T-helper 17 cell (primary cell): ENCODE measurements around the gene ASCL1. TPM values are rescaled to one million over a fixed set of nuclear protein-coding genes. Genes with fewer than 3 reads are reported as not detected.
A peak's percentile ranks its signal among the peaks of the same experiment; 100 is the strongest.

Experiments used
- ATAC-seq: fragments of 150-1000 bp; cut with Tn5 transposase; 2 replicates; pipeline ENCODE4 v1.10.0; 2021; ENCODE audit warnings: mild to moderate bottlenecking, moderate library complexity
- DNase-seq, 3 donors: peaks; one replicate each; pipeline versions ENCODE4 v3.0.0 to v3.0.0-alpha.2; 2020 to 2021
- H3K9me3 ChIP-seq: one replicate; pipeline ENCODE4 v1.7.0; 2013; ENCODE audit warnings: low read length, mild to moderate bottlenecking; ENCODE audit not compliant: control insufficient read depth, poor library complexity, severe bottlenecking
- H3K27ac Mint-ChIP-seq: one replicate; pipeline ENCODE4 v1.8.0; 2022; ENCODE audit warnings: mild to moderate bottlenecking, moderate library complexity, mixed read lengths
- H3K27me3 Mint-ChIP-seq: one replicate; pipeline ENCODE4 v1.8.0; 2022; ENCODE audit warnings: mixed read lengths
- H3K36me3 Mint-ChIP-seq: one replicate; pipeline ENCODE4 v1.8.0; 2022; ENCODE audit warnings: low read depth, mixed read lengths
- H3K4me1 Mint-ChIP-seq: one replicate; pipeline ENCODE4 v1.8.0; 2022; ENCODE audit warnings: mild to moderate bottlenecking, mixed read lengths
- H3K4me3 Mint-ChIP-seq: one replicate; pipeline ENCODE4 v1.8.0; 2022; ENCODE audit warnings: mild to moderate bottlenecking, moderate library complexity, mixed read lengths
- total RNA-seq, 4 donors: library from RNA in 2 of 4; stranded (reverse) in 2 of 4; gene quantifications; one replicate each; pipeline ENCODE4 v1.2.3 and lab custom pipeline; 2022 to 2026

Gene ASCL1
- total RNA-seq (not detected), total RNA-seq (lab: John Stamatoyannopoulos, UW) (0 reads per million in 2 donors)

- peaks cover 71% of the 10 kb centered on the region for H3K27me3 Mint-ChIP-seq
- no peak for DNase-seq
- H3K4me1 Mint-ChIP-seq = peaks cover 4% of the 10 kb centered on the region
- H3K27ac Mint-ChIP-seq = no peak within 1 kb of the TSS
- H3K4me3 Mint-ChIP-seq = peak within 1 kb of the TSS; percentile 81
- peaks cover 3% of the 10 kb centered on the region for H3K36me3 Mint-ChIP-seq
- no peaks in the 10 kb centered on the region for H3K9me3 ChIP-seq
- ATAC-seq = no peak
Observed at GRCh38 chr12:102957339-102958050, at the start of gene ASCL1. TSS of gene ASCL1 (plus strand) at chr12:102957674. CDS start at chr12:102958245, 571 bp downstream.

- peaks cover 4% of the 10 kb centered on the region for H3K27me3 Mint-ChIP-seq
- H3K9me3 ChIP-seq = no peaks in the 10 kb centered on the region
- no peak for DNase-seq
- H3K27ac Mint-ChIP-seq = no peak overlapping the region
- no peak for ATAC-seq
- no peaks in the 10 kb centered on the region for H3K4me1 Mint-ChIP-seq
- H3K4me3 Mint-ChIP-seq = no peak overlapping the region
- H3K36me3 Mint-ChIP-seq = no peaks in the 10 kb centered on the region
Observed at GRCh38 chr12:102907918-102908317, 49.6 kb upstream of the ASCL1 start.

- Mint-ChIP-seq H3K4me1 (no peaks in the 10 kb centered on the region), H3K36me3 (no peaks in the 10 kb centered on the region), H3K27me3 (peaks cover 9% of the 10 kb centered on the region), H3K27ac (no peak overlapping the region), H3K4me3 (no peak overlapping the region)
- ATAC-seq (no peak), DNase-seq (no peak)
- no peaks in the 10 kb centered on the region for H3K9me3 ChIP-seq
Observed at GRCh38 chr12:102910137-102910536, 47.3 kb upstream of the ASCL1 start.

GRCh38 chr12:102910792-102911191, 46.7 kb upstream of the ASCL1 start:
- DNase-seq (no peak), ATAC-seq (no peak)
- Mint-ChIP-seq H3K4me3 (no peak overlapping the region), H3K27ac (no peak overlapping the region), H3K36me3 (no peaks in the 10 kb centered on the region), H3K27me3 (peaks cover 9% of the 10 kb centered on the region), H3K4me1 (no peaks in the 10 kb centered on the region)
- H3K9me3 ChIP-seq = no peaks in the 10 kb centered on the region

GRCh38 chr12:102911320-102911719, 46.2 kb upstream of the ASCL1 start:
- H3K36me3 Mint-ChIP-seq = no peaks in the 10 kb centered on the region
- peaks cover 9% of the 10 kb centered on the region for H3K27me3 Mint-ChIP-seq
- no peak for ATAC-seq

GRCh38 chr12:102912258-102912657, 45.2 kb upstream of the ASCL1 start:
- Mint-ChIP-seq H3K4me1 (no peaks in the 10 kb centered on the region), H3K27me3 (peaks cover 9% of the 10 kb centered on the region), H3K27ac (no peak overlapping the region), H3K36me3 (no peaks in the 10 kb centered on the region), H3K4me3 (no peak overlapping the region)
- DNase-seq (no peak), ATAC-seq (no peak)
- no peaks in the 10 kb centered on the region for H3K9me3 ChIP-seq

More at GRCh38 chr12:102911320-102911719, 46.2 kb upstream of the ASCL1 start:
- no peak overlapping the region for H3K27ac Mint-ChIP-seq
- no peak overlapping the region for H3K4me3 Mint-ChIP-seq
- no peaks in the 10 kb centered on the region for H3K9me3 ChIP-seq
- no peak for DNase-seq
- no peaks in the 10 kb centered on the region for H3K4me1 Mint-ChIP-seq

- ATAC-seq (no peak), DNase-seq (no peak)
- no peak overlapping the region for H3K27ac Mint-ChIP-seq
- no peaks in the 10 kb centered on the region for H3K4me1 Mint-ChIP-seq
- H3K4me3 Mint-ChIP-seq = no peak overlapping the region
- H3K27me3 Mint-ChIP-seq = peaks cover 9% of the 10 kb centered on the region
- no peaks in the 10 kb centered on the region for H3K9me3 ChIP-seq
- H3K36me3 Mint-ChIP-seq = no peaks in the 10 kb centered on the region
Observed at GRCh38 chr12:102913453-102914226, 43.8 kb upstream of the ASCL1 start.

- no peak for DNase-seq
- H3K27me3 Mint-ChIP-seq = peaks cover 17% of the 10 kb centered on the region
- H3K36me3 Mint-ChIP-seq = no peaks in the 10 kb centered on the region
- H3K4me1 Mint-ChIP-seq = no peaks in the 10 kb centered on the region
- H3K9me3 ChIP-seq = no peaks in the 10 kb centered on the region
- peak overlapping the region; percentile 82 for H3K4me3 Mint-ChIP-seq
- peak overlapping the region; percentile 35 for H3K27ac Mint-ChIP-seq
- ATAC-seq = no peak
Observed at GRCh38 chr12:102916252-102917025, 41.0 kb upstream of the ASCL1 start.

- H3K4me1 Mint-ChIP-seq = no peaks in the 10 kb centered on the region
- H3K27me3 Mint-ChIP-seq = peaks cover 18% of the 10 kb centered on the region
- ATAC-seq = peak; percentile 67
- H3K9me3 ChIP-seq = no peaks in the 10 kb centered on the region
- no peak for DNase-seq
- no peaks in the 10 kb centered on the region for H3K36me3 Mint-ChIP-seq
- peak within 1 kb of the TSS; percentile 82 for H3K4me3 Mint-ChIP-seq
- peak within 1 kb of the TSS; percentile 35 for H3K27ac Mint-ChIP-seq
Observed at GRCh38 chr12:102917026-102917787, 40.3 kb upstream of the ASCL1 start, which contains the start of gene PAH. TSS of gene PAH (minus strand) at chr12:102917244. CDS start at chr12:102917130, 114 bp downstream.

GRCh38 chr12:102918840-102919239, 38.6 kb upstream of the ASCL1 start:
- Mint-ChIP-seq H3K36me3 (no peaks in the 10 kb centered on the region), H3K4me3 (no peak overlapping the region), H3K4me1 (no peaks in the 10 kb centered on the region), H3K27me3 (peaks cover 24% of the 10 kb centered on the region), H3K27ac (no peak overlapping the region)
- H3K9me3 ChIP-seq = no peaks in the 10 kb centered on the region
- ATAC-seq (no peak), DNase-seq (no peak)

GRCh38 chr12:102920271-102920670, 37.2 kb upstream of the ASCL1 start:
- no peak for ATAC-seq
- no peaks in the 10 kb centered on the region for H3K9me3 ChIP-seq
- Mint-ChIP-seq H3K27me3 (peaks cover 24% of the 10 kb centered on the region), H3K27ac (no peak overlapping the region), H3K36me3 (no peaks in the 10 kb centered on the region), H3K4me3 (no peak overlapping the region), H3K4me1 (no peaks in the 10 kb centered on the region)
- no peak for DNase-seq

- ATAC-seq = no peak
- Mint-ChIP-seq H3K27me3 (peaks cover 24% of the 10 kb centered on the region), H3K4me3 (no peak overlapping the region), H3K4me1 (no peaks in the 10 kb centered on the region), H3K27ac (no peak overlapping the region), H3K36me3 (no peaks in the 10 kb centered on the region)
- DNase-seq = no peak
- no peaks in the 10 kb centered on the region for H3K9me3 ChIP-seq
Observed at GRCh38 chr12:102921240-102921639, 36.2 kb upstream of the ASCL1 start.
